ENCODE data around the gene LYG2.
"Not testable (repeated sequence)": the region's sequence is repeated elsewhere in the genome, so short reads cannot be mapped to it uniquely, and the experiment has no call there.

The LYG2 gene

GRCh38 chr2:99240431-99240830, 15.0 kb downstream of the LYG2 start:
- Mint-ChIP-seq H3K9me3 (no peaks in the 10 kb centered on the region), H3K4me1 (no peaks in the 10 kb centered on the region), H3K27me3 (no peaks in the 10 kb centered on the region), H3K27ac (no peak overlapping the region), H3K4me3 (no peak overlapping the region), H3K36me3 (no peaks in the 10 kb centered on the region)
- CTCF ChIA-PET: no interaction called here
- no peak for DNase-seq

DNA sequence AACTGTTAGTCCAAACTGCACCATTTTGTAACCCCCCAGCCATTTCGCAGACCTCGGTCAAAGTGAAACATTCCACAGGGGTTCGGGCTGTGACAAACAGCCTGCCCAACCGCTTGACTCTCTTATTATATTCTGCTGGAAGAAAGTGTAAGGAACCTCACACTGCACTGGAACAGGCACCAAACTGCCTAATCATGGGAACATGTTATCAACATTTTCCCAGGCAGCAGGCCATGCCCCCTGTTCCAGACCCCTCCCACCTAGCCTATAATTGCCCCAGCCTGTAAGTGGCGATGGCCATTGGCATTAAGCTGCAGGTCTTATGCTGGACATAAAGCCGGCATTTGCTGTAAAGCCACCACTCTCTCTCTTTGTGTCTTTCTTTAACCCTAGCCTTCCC, 16.9 kb downstream of the LYG2 start:
- no peaks in the 10 kb centered on the region for H3K27me3 Mint-ChIP-seq
- H3K9me3 Mint-ChIP-seq: peaks cover 3% of the 10 kb centered on the region
- no peak overlapping the region for H3K4me3 Mint-ChIP-seq
- CTCF ChIA-PET: no interaction called here
- no peak overlapping the region for H3K27ac Mint-ChIP-seq
- H3K36me3 Mint-ChIP-seq: no peaks in the 10 kb centered on the region
- DNase-seq: no peak
- no peaks in the 10 kb centered on the region for H3K4me1 Mint-ChIP-seq

DNA sequence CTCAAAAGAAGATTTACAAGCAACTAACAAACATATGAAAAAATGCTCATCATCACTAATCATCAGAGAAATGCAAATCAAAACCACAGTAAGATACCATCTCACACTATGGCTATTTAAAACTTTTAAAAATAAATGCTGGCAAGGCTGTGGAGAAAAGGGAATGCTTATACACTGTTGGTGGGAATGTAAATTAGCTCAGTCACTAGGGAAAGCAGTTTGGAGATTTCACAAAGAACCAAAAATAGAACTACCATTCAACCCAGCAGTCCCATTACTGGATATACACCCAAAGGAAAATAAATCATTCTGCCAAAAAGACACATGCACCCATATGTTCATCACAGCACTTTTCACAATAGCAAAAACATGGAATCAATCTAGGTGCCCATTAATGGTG, 22.3 kb downstream of the LYG2 start:
- H3K4me3 Mint-ChIP-seq, H3K36me3 Mint-ChIP-seq, H3K27me3 Mint-ChIP-seq, DNase-seq, CTCF ChIA-PET, H3K4me1 Mint-ChIP-seq, H3K27ac Mint-ChIP-seq: not testable (repeated sequence)
- H3K9me3 Mint-ChIP-seq: peaks cover 16% of the 10 kb centered on the region

- CTCF ChIA-PET: no interaction called here
- Mint-ChIP-seq H3K4me1 (peaks cover 5% of the 10 kb centered on the region), H3K27ac (no peak overlapping the region), H3K9me3 (no peaks in the 10 kb centered on the region), H3K36me3 (no peaks in the 10 kb centered on the region), H3K4me3 (no peak overlapping the region), H3K27me3 (no peaks in the 10 kb centered on the region)
- DNase-seq: no peak
Observed at GRCh38 chr2:99217929-99218501, 37.5 kb downstream of the LYG2 start.

- H3K27me3 Mint-ChIP-seq: no peaks in the 10 kb centered on the region
- H3K27ac Mint-ChIP-seq: no peak overlapping the region
- H3K4me1 Mint-ChIP-seq: peaks cover 5% of the 10 kb centered on the region
- H3K36me3 Mint-ChIP-seq: no peaks in the 10 kb centered on the region
- no peak overlapping the region for H3K4me3 Mint-ChIP-seq
- no peak for DNase-seq
- CTCF ChIA-PET: interaction anchor here (0.6 kb wide), 1 partner anchor 544 kb away, joined by 5 read pairs; no protein-coding TSS in a partner anchor
- no peaks in the 10 kb centered on the region for H3K9me3 Mint-ChIP-seq
Observed at GRCh38 chr2:99216096-99216495, 39.4 kb downstream of the LYG2 start.

DNA sequence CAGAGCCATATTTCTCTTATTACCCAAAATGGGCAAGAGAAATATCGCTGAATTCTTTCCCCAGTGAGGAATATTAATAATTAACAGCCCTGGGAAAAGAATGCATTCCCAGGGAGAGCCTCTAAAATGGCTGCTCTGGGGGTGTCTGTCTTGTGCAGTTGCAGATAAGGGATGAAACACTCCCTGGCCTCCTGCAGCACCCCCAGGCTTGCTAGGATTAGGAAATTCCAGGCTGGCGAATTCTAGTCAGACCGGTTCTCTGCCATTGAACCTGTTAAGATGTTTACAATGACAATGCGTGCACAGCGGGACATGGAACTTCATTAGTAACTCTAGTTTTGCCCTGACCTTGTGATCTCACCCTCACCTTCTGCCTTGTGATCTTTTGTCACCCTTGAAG, 50.0 kb downstream of the LYG2 start:
- H3K9me3 Mint-ChIP-seq: peaks cover 8% of the 10 kb centered on the region
- CTCF ChIA-PET: no interaction called here
- DNase-seq: no peak
- H3K4me3 Mint-ChIP-seq: no peak overlapping the region
- peaks cover 5% of the 10 kb centered on the region for H3K4me1 Mint-ChIP-seq
- H3K27ac Mint-ChIP-seq: no peak overlapping the region
- no peaks in the 10 kb centered on the region for H3K27me3 Mint-ChIP-seq
- H3K36me3 Mint-ChIP-seq: peaks cover 16% of the 10 kb centered on the region

- CTCF ChIA-PET: no interaction called here
- no peak overlapping the region for H3K4me3 Mint-ChIP-seq
- H3K27ac Mint-ChIP-seq: no peak overlapping the region
Observed at GRCh38 chr2:99201959-99202678, 53.3 kb downstream of the LYG2 start.

GRCh38 chr2:99200076-99200800, 55.2 kb downstream of the LYG2 start:
- no peak overlapping the region for H3K4me3 Mint-ChIP-seq
- no peak overlapping the region for H3K27ac Mint-ChIP-seq
- no peaks in the 10 kb centered on the region for H3K9me3 Mint-ChIP-seq
- H3K27me3 Mint-ChIP-seq: no peaks in the 10 kb centered on the region
- no peak for DNase-seq
- CTCF ChIA-PET: interaction anchor here (1.8 kb wide), 1 partner anchor 10 kb away, joined by 6 read pairs; no protein-coding TSS in a partner anchor
- H3K4me1 Mint-ChIP-seq: no peaks in the 10 kb centered on the region
- H3K36me3 Mint-ChIP-seq: peaks cover 19% of the 10 kb centered on the region

More at GRCh38 chr2:99201959-99202678, 53.3 kb downstream of the LYG2 start:
- DNase-seq: no peak
- H3K27me3 Mint-ChIP-seq: no peaks in the 10 kb centered on the region
- H3K9me3 Mint-ChIP-seq: peaks cover 8% of the 10 kb centered on the region
- H3K36me3 Mint-ChIP-seq: peaks cover 20% of the 10 kb centered on the region
- H3K4me1 Mint-ChIP-seq: no peaks in the 10 kb centered on the region

DNA sequence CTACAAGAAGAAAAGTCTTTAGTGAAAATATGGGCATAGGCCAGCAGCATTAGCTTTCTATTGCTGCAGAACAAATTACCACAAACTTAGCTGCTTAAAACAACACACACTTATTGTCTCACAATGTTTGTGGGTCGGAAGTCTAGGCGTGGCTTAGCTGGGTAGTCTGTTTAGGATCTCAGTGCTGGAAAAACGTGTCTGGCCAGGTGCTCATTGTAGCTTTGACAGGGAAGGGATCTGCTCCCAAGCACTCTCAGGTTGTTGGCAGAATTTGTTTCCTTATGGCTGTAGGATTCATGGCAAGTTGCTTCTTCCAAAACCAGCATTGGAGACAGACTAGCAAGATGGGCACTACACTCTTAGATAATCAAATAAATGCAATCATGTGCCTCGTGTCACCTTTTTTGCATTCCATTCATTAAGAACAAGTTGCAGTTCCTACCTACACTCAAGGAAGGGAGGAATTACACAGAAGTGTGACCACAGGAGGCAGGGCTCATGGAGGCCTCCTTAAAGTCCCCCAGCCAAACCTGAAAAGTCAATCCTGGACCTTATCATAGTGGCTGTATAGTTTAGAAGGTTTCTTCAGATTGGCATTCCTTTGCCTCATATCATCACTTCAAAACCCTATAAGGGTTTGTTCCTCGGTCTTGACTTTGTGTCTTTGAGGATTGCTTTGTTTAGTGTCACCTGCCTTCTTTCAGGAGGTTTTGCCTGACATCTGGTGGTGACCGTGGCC, 57.2 kb downstream of the LYG2 start:
- no peaks in the 10 kb centered on the region for H3K4me1 Mint-ChIP-seq
- no peak overlapping the region for H3K4me3 Mint-ChIP-seq
- no peak overlapping the region for H3K27ac Mint-ChIP-seq
- CTCF ChIA-PET: no interaction called here
- DNase-seq: no peak
- H3K9me3 Mint-ChIP-seq: no peaks in the 10 kb centered on the region
- peaks cover 23% of the 10 kb centered on the region for H3K36me3 Mint-ChIP-seq
- no peaks in the 10 kb centered on the region for H3K27me3 Mint-ChIP-seq

DNA sequence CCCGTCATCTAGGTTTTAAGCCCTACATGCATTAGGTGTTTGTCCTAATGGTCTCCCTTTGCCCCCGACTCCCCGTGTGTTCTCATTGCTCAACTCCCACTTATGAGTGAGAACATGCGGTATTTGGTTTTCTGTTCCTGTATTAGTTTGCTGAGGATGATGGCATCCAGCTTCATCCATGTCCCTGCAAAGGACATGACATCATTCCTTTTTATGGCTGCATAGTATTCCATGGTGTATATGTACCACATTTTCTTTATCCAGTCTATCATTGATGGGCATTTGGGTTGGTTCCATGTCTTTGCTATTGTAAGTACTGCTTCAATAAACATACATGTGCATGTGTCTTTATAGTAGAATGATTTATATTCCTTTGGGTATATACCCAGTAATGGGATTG, 63.1 kb downstream of the LYG2 start:
- H3K27me3 Mint-ChIP-seq, H3K27ac Mint-ChIP-seq, H3K4me3 Mint-ChIP-seq, H3K4me1 Mint-ChIP-seq, H3K9me3 Mint-ChIP-seq, DNase-seq, CTCF ChIA-PET: not testable (repeated sequence)
- H3K36me3 Mint-ChIP-seq: peaks cover 43% of the 10 kb centered on the region
